GM21526 (cell line): ENCODE data around the gene GPRASP2.
A peak's percentile ranks its signal among the peaks of the same experiment; 100 is the strongest.
"Not testable (repeated sequence)": the region's sequence is repeated elsewhere in the genome, so short reads cannot be mapped to it uniquely, and the experiment has no call there.

ENCODE experiments used
- ATAC-seq: cut with Tn5 transposase; IDR thresholded peaks from one replicate; pipeline ENCODE4 v1.9.1; 2021; ENCODE audit warnings: moderate library complexity; ENCODE audit not compliant: unreplicated experiment, low FRiP score

Gene GPRASP2

DNA sequence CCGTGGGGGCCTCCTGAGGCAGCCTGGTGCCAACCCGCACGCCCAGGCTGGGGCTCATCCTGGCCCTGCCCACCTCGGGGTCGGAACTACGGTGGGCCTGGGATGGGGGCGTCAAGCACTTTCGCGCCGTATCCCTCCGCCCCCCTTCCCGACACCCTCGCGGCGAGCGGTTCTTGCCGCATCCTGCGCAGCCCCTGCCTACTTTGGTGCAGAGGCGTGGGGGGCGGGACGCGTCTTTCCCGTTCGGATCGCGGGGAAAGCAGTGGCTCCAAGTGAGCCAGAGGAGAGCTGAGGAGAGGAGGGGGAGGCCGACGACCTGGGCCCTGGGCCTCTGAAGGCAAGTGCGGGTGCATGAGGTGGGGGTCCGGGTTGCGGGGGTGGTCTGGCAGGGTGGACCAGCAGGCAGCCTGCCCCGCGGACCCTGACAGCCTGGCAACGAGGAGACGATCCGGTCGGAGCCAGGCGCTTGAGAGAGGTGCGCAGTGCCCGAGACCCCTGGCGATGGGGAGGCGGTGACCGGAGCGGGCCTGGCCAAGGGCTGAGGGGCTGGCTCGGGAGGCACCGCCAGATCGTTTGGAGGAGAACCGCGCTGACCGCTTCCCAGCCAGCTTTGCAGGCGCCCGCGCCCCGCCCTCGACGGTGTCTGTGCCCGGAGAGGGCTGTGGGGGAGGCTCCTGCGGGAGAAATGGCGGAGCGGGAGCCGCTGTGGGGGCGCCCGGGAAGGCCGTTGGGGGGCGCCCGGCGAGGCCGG lies at the start of gene GPRASP2:
TSS of gene GPRASP2 (plus strand) at position 233 of the 751 bp plus-strand sequence. CDS start 2,422 bp downstream, outside the sequence.
- no peak for ATAC-seq

DNA sequence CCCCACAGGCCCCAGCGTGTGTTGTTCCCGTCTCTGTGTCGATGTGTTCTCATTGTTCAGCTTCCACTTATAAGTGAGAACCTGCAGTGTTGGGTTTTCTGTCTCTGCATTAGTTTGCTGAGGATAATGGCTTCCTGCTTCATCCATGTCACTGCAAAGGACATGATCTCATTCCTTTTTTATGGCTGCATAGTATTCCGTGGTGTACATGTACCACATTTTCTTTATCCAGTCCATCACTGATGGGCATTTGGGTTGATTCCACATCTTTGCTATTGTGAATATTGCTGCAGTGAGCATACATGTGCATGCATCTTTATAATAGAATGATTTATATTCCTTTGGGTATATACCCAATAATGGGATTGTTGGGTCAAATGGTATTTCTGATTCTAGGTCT lies 48.4 kb upstream of the GPRASP2 start:
- ATAC-seq: not testable (repeated sequence)

DNA sequence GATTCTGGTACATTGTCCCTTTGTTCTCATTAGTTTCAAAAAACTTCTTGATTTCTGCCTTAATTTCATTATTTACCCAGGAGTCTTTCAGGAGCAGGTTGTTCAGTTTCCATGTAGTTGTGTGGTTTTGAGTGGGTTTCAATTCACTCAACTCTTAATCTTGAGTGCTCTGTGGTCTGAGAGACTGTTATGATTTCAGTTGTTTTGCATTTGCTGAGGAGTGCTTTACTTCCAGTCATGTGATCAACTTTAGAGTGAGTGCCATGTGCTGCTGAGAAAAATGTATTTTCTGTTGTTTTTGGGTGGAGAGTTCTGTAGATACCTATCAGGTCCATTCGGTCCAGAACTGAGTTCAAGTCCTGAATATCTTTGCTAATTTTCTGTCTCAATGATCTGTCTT lies 45.2 kb upstream of the GPRASP2 start:
- not testable (repeated sequence) for ATAC-seq

DNA sequence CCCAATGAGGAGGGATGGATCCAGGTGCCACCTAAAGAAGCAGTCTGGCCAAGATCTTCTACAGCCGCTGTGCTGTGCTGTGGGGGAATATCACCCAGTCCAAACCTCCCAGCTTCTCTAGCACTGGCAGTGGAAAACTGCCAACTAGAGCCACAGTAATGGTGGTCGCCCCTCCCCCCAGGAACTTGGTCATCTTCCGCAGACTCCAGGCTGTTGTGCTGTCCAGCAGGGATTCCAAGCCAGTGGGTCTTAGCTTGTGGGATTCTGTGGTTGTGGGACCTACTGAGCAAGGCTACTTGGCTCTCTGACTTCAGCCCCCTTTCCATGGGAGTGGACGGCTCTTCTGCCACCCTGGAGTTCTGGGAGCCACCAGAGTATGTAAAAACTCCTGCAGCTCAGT lies 42.7 kb upstream of the GPRASP2 start:
- ATAC-seq: no peak

DNA sequence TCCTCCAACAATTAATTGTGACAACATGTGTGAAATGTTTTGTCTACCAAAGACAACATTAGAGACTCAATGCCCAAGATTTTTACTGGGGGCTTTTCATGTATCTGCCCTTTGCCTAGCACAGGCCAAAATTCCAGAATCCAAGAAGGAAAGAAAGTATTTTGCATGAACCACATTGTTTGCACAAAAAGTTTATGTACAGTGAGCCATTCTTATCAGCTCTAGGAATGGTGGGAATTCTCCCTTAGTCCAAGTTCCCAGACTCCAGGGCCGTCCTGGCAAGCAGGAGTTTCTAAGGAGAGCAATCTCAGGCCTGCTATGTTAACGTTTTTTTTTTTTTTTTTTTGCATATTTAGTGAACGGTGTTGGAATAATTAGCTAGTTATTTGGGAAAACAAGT lies 39.4 kb upstream of the GPRASP2 start:
- no peak for ATAC-seq

DNA sequence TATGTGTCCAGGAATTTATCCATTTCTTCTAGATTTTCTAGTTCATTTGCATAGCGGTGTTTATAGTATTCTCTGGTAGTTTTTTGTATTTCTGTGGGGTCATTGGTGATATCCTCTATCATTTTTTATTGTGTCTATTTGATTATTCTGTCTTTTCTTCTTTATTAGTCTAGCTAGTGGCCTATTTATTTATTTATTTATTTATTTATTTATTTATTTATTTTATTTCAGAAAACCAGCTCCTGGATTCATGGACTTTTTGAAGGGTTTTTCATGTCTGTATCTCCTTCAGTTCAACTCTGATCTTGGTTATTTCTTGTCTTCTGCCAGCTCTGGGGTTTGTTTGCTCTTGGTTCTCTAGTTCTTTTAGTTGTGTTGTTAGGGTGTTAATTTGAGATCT lies 34.8 kb upstream of the GPRASP2 start:
- ATAC-seq: not testable (repeated sequence)

DNA sequence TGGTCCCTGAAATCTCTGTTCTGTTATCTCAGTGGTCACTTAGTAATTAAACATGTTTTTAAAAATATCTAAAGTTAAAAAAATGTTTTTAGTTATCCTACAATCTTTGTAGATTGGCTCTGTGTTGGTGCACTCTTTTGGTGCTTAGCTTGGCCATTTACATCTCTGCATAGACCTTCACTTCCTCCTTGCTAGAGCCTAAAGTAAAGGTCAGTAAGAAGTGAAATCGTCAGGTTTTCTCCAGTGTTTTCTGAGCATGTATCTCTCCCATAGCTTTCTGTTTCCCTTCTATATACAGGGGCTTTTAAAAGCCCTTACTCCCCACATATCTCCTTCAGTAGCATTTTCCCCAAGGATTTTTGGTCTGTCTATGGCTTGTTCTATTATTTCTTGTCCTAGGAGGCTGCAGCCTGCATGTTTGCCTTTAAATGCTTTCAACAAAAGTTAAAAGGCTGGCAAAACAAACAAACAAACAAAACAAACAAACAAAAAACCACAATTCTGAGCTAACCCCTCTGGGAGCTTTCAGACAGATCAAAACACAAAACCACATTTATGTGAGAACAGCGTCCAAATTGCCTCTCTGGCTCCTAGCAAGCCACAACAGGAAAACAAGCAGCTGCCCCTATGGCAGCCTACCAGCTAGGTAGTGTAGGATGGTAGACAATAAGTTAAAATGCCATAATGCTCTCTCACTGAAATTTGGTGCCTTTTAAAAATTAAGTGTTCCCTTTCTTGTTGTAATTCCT lies 27.3 kb upstream of the GPRASP2 start:
- no peak for ATAC-seq

- no peak for ATAC-seq
Observed at GRCh38 chrX:102694749-102695148, 17.5 kb upstream of the GPRASP2 start.

GRCh38 chrX:102696306-102696705 lies 15.9 kb upstream of the GPRASP2 start:
- ATAC-seq: no peak

- no peak for ATAC-seq
Observed at GRCh38 chrX:102697494-102697893, 14.8 kb upstream of the GPRASP2 start.

DNA sequence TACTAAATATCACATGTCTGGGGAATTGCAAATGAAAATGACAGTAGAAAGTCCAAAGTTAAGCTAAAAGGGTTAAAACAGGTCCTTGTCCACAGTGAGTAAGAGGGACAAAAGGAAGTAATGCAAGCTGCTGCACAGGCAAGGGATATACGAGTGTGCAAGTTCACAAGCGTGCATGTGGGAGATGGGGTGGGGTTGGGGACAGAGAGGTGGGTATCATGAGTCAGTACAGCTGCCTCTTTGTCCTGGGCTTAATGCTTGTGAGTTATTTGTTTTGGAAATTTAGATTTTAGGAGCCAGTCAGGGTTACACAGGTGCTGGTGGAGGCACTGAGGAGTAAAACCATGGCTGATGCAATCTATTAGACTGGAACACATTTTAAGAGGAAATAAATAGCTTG lies 3.3 kb upstream of the GPRASP2 start:
- ATAC-seq: no peak

DNA sequence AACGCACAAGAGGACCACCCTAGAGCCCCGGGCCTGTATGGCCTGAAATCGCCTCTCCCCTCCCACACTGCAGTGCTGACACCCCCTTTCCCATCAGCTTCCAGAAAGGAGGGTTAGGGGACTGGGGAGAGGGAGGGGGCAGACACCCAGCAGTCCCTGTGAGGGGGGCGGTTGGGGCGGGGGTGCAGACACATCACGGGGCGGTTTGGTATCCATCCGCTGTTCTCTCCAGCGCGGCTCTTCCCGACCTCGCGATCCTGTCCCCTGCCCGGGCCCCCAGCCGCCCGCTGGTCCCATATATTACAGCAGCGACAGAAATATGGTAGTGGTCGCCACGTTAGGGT lies 404 bp upstream of the GPRASP2 start:
- no peak for ATAC-seq

GRCh38 chrX:102712981-102713625 lies 855 bp downstream of the GPRASP2 start:
- no peak for ATAC-seq

GRCh38 chrX:102714994-102715393 lies 2.7 kb downstream of the GPRASP2 start:
- ATAC-seq: no peak

GRCh38 chrX:102715967-102716366 lies 3.7 kb downstream of the GPRASP2 start:
- ATAC-seq: no peak

DNA sequence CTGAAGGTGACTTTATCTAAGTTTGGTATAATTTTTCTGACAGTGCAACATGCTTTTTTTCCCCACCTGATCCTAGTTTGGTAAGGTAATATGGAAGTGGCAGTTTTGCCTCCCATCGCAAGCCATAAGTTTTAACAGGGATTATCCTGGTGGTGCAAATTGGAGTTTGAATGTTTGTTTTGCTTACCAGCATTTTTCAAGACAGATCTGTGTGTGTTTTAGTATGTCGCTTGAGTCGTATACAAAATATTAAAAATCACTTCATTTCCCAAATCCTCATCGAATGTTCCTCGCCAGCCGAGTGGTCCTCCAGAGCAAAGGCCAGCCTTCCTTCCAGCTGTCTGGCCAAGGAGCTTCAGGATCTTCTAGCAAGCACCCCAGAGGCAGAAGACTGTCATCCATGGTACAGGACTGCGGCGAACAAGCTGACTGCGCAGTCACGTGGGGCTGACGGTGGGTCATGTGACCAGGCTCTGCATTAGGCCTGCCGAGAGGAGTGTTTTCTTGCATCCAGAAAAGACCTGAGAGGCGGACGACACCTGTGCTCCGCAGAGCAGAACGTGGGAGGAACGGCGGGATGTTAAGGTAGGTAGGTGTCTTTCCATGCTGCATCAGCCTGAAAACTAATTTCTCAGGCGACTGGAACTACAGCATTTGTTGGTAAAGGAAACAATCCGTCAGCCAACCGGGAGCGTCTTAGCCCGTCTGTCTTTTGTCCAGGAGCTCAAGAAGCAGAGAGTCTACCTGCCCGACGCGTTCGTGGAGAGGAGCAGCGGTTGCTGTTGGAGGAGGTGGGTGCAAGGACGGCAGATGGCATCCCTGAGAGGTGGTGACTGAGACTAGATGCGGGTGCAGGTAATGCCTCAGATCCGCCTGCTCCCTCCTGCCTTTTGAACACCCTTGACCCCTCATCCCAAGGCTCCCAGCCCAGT lies 8.3 kb downstream of the GPRASP2 start, which contains the start of gene GPRASP3:
TSS of gene GPRASP3 (plus strand) at position 507 of the 932 bp plus-strand sequence. CDS start 28,253 bp downstream, outside the sequence.
- peak; percentile 94 for ATAC-seq

- not testable (repeated sequence) for ATAC-seq
Observed at GRCh38 chrX:102721169-102721506, 8.9 kb downstream of the GPRASP2 start.

DNA sequence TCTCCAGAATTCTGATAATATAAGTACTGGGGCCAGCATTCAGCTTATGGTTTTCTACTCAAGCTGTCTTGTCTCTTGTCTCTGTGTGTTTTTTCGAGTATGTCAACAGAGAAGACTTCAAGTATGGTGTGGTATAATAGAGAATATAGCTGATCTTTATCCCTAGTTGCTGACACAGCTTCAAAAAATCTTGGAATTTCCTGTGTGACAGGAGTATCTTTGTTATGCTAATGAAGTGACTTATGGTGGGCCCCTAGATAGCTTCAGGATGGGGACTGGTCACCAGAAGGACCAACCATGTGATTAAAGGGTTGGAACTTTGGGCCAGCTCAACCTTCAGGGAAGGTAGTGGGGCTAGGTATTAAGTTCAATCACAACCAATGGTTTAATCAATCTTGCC lies 11.2 kb downstream of the GPRASP2 start:
- ATAC-seq: no peak

DNA sequence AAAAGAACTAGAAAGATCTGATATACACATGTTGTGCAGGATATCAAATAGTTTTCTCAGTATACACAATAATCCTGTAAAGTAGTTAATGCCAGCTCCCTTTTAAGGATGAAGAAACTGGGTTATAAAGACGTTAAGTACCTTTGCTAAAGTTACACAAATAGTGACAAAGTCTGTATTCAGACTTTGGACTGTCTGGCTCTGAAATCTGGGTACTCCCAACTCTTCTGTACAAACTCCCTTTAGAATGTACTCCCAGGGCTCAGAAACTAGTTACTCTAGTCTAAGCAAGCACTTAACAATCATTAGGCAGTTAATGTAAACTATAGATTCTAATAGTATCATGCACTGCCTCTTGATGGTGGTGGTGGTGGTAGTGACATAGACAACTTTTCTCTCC lies 15.5 kb downstream of the GPRASP2 start:
- no peak for ATAC-seq

DNA sequence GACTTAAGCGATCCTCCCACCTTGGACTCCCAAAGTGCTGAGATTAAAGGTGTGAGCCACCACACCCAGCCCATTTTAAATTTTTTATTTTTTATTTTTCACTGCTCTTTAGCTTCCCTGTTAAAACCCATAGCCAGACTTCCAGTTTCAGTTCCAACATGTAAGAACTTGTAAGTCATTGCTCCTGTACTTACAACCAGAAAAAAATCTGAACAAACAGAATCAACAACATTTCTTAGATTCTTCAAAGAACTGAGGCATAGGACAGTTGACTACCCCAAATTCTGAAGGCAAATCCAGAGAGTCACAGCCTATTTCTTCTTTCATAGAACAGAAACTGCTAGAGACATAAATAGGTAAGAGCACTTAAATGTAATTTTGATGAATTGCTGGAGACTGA lies 16.4 kb downstream of the GPRASP2 start:
- ATAC-seq: no peak
